ENCODE measurements around the gene PALM. TPM values are rescaled to one million over a fixed set of nuclear protein-coding genes. Genes with fewer than 3 reads are reported as not detected.

The PALM gene
- total RNA-seq, 2 donors from 2014 or later: 14.4 to 28.4 TPM

DNA sequence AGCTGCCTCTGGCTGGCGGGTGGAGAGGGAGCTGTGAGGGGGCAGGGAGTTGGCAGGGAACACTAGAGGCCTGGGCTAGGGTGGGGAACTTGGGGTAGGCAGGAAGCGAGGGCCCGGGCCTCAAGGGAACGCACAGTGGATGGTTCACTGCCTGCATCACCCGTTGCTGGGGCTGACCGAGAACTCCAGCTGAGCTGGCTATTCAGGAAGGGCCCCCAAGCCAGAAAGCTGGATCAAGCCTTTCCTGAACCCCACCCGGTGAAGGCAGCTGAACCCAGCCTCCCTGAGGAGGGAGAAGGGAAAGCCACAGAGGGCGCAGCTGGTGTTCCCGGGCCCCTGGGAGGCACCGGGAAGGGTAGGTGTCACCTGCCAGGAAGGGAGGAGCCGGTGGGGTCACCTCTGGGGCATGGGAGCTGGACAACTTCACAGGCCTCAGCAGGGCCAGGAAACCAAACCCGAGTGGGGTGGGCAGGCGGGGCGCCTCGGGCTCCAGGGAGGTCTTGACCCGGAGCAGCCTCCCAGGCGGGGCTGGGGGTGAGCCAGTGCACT lies 13.9 kb downstream of the PALM start:
- ATAC-seq (ENCODE audit: insufficient number of reproducible peaks, low FRiP score, low read depth): no peak

DNA sequence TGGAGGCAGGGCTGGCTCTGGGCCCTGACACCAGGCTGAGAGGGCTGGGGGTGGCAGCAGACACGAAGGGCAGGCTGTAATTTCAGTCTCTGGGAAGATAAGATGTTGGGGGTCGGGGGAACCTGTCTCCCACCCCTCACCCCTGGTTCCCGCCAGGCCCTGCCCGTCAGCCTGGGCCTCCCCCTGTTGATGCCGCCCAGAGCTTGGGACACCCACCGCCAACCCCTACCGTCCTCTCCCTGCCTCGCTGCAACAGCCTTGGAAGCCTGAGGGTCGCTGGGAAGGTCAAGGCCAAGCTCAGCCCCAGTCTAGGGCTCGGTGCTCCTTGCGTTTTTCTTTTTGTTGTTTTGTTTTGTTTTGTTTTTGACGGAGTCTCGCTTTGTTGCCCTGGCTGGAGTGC lies 14.5 kb downstream of the PALM start:
- no peak for TF ChIP-seq CTCF (IDR thresholded peaks at IDR 0.05)
- Histone ChIP-seq H3K4me3 (no peak overlapping the region), H3K9me3 (no peaks in the 10 kb centered on the region), H3K27me3 (replicated peaks; ENCODE audit: insufficient read depth) (no peaks in the 10 kb centered on the region), H3K27ac (no peak overlapping the region), H3K4me1 (ENCODE audit: control insufficient read depth in 1 of 2, low read depth in 2 of 2) (no peaks in the 10 kb centered on the region), H3K36me3 (no peaks in the 10 kb centered on the region)
- DNase-seq (ENCODE audit: low spot score) (no peak), ATAC-seq (ENCODE audit: insufficient number of reproducible peaks, low FRiP score, low read depth) (no peak)

More for the DNA sequence above, 13.9 kb downstream of the PALM start:
- no peak overlapping the region for H3K27ac ChIP-seq
- H3K4me1 ChIP-seq (ENCODE audit: control insufficient read depth in 1 of 2, low read depth in 2 of 2): no peaks in the 10 kb centered on the region
- no peak for DNase-seq (ENCODE audit: low spot score)
- no peak for TF ChIP-seq CTCF (IDR thresholded peaks at IDR 0.05)
- H3K27me3 ChIP-seq (replicated peaks; ENCODE audit: insufficient read depth): no peaks in the 10 kb centered on the region
- H3K4me3 ChIP-seq: no peak overlapping the region
- H3K36me3 ChIP-seq: no peaks in the 10 kb centered on the region
- H3K9me3 ChIP-seq: no peaks in the 10 kb centered on the region

GRCh38 chr19:723714-724113 lies 15.0 kb downstream of the PALM start:
- Histone ChIP-seq H3K27ac (no peak overlapping the region), H3K9me3 (no peaks in the 10 kb centered on the region), H3K4me1 (ENCODE audit: control insufficient read depth in 1 of 2, low read depth in 2 of 2) (no peaks in the 10 kb centered on the region), H3K36me3 (no peaks in the 10 kb centered on the region), H3K27me3 (replicated peaks; ENCODE audit: insufficient read depth) (no peaks in the 10 kb centered on the region), H3K4me3 (no peak overlapping the region)
- TF ChIP-seq CTCF (IDR thresholded peaks at IDR 0.05): no peak
- DNase-seq (ENCODE audit: low spot score) (no peak), ATAC-seq (ENCODE audit: insufficient number of reproducible peaks, low FRiP score, low read depth) (no peak)

- DNase-seq (ENCODE audit: low spot score): no peak
- no peak for ATAC-seq (ENCODE audit: insufficient number of reproducible peaks, low FRiP score, low read depth)
- no peak for TF ChIP-seq CTCF (IDR thresholded peaks at IDR 0.05)
- Histone ChIP-seq H3K4me3 (no peak overlapping the region), H3K27ac (no peak overlapping the region), H3K4me1 (ENCODE audit: control insufficient read depth in 1 of 2, low read depth in 2 of 2) (no peaks in the 10 kb centered on the region), H3K9me3 (no peaks in the 10 kb centered on the region), H3K36me3 (no peaks in the 10 kb centered on the region), H3K27me3 (replicated peaks; ENCODE audit: insufficient read depth) (no peaks in the 10 kb centered on the region)
These were observed 16.8 kb downstream of the PALM start for GRCh38 chr19:725461-726089.

GRCh38 chr19:726993-727956 lies 18.5 kb downstream of the PALM start:
- no peaks in the 10 kb centered on the region for H3K36me3 ChIP-seq
- ATAC-seq (ENCODE audit: insufficient number of reproducible peaks, low FRiP score, low read depth) (no peak), DNase-seq (ENCODE audit: low spot score) (no peak)
- no peaks in the 10 kb centered on the region for H3K4me1 ChIP-seq (ENCODE audit: control insufficient read depth in 1 of 2, low read depth in 2 of 2)
- no peak overlapping the region for H3K27ac ChIP-seq
- no peaks in the 10 kb centered on the region for H3K27me3 ChIP-seq (replicated peaks; ENCODE audit: insufficient read depth)
- H3K4me3 ChIP-seq: no peak overlapping the region
- no peaks in the 10 kb centered on the region for H3K9me3 ChIP-seq
- no peak for TF ChIP-seq CTCF (IDR thresholded peaks at IDR 0.05)

Measured in thoracic aorta (tissue), 2 donors.